ENCODE measurements around the gene TAAR5.

TAAR5 gene

GRCh38 chr6:132548746-132549463 is 40.6 kb downstream of the TAAR5 start:
- Mint-ChIP-seq H3K4me3 (no peak overlapping the region), H3K9me3 (no peaks in the 10 kb centered on the region), H3K27ac (no peak overlapping the region), H3K4me1 (ENCODE audit: low read depth) (no peaks in the 10 kb centered on the region), H3K27me3 (peaks cover 26% of the 10 kb centered on the region), H3K36me3 (ENCODE audit: low read depth) (no peaks in the 10 kb centered on the region)
- DNase-seq = no peak

GRCh38 chr6:132544826-132545225 is 44.7 kb downstream of the TAAR5 start:
- Mint-ChIP-seq H3K36me3 (ENCODE audit: low read depth) (no peaks in the 10 kb centered on the region), H3K4me3 (no peak overlapping the region), H3K9me3 (no peaks in the 10 kb centered on the region), H3K27ac (no peak overlapping the region), H3K4me1 (ENCODE audit: low read depth) (no peaks in the 10 kb centered on the region), H3K27me3 (peaks cover 29% of the 10 kb centered on the region)
- no peak for DNase-seq

All from activated T-cell treated with anti-CD3 and anti-CD28 coated beads, Interleukin-2, amount 50 U/mL, for 24 hours (primary cell).